Measurements from ENCODE around the gene SSR1.
"Not testable (repeated sequence)": the region's sequence is repeated elsewhere in the genome, so short reads cannot be mapped to it uniquely, and the experiment has no call there.

Gene SSR1

GRCh38 chr6:7312616-7313504 lies at the start of gene SSR1:
Gene SSR1, minus strand, starts transcription at chr6:7313199. Its CDS starts 79 bp downstream, at chr6:7313120.
- DNase-seq = peak; percentile 75

- not testable (repeated sequence) for DNase-seq
Observed at GRCh38 chr6:7351916-7352315, 38.9 kb upstream of the SSR1 start.

- DNase-seq = not testable (repeated sequence)
Observed at GRCh38 chr6:7350591-7350990, 37.6 kb upstream of the SSR1 start.

GRCh38 chr6:7347551-7347997 lies 34.6 kb upstream of the SSR1 start:
- not testable (repeated sequence) for DNase-seq

- DNase-seq = not testable (repeated sequence)
Observed at GRCh38 chr6:7344773-7345450, 31.9 kb upstream of the SSR1 start.

GRCh38 chr6:7343546-7344475 lies 30.8 kb upstream of the SSR1 start:
- no peak for DNase-seq

GRCh38 chr6:7341989-7342742 lies 29.2 kb upstream of the SSR1 start:
- no peak for DNase-seq

GRCh38 chr6:7341271-7341670 lies 28.3 kb upstream of the SSR1 start:
- DNase-seq = no peak

GRCh38 chr6:7339007-7339732 lies 26.2 kb upstream of the SSR1 start:
- DNase-seq = not testable (repeated sequence)

GRCh38 chr6:7338031-7338430 lies 25.0 kb upstream of the SSR1 start:
- DNase-seq = no peak

GRCh38 chr6:7335519-7335918 lies 22.5 kb upstream of the SSR1 start:
- DNase-seq = no peak

GRCh38 chr6:7334685-7335084 lies 21.7 kb upstream of the SSR1 start:
- DNase-seq = no peak

GRCh38 chr6:7332090-7332745 lies 19.2 kb upstream of the SSR1 start:
- DNase-seq = no peak

- no peak for DNase-seq
Observed at GRCh38 chr6:7331452-7331851, 18.5 kb upstream of the SSR1 start.

- no peak for DNase-seq
Observed at GRCh38 chr6:7328243-7328642, 15.2 kb upstream of the SSR1 start.

GRCh38 chr6:7325750-7326149 lies 12.8 kb upstream of the SSR1 start:
- DNase-seq = no peak

- DNase-seq = no peak
Observed at GRCh38 chr6:7324520-7324919, 11.5 kb upstream of the SSR1 start.

GRCh38 chr6:7323074-7323473 lies 10.1 kb upstream of the SSR1 start:
- no peak for DNase-seq

- DNase-seq = not testable (repeated sequence)
Observed at GRCh38 chr6:7321866-7322265, 8.9 kb upstream of the SSR1 start.

GRCh38 chr6:7319406-7319805 lies 6.4 kb upstream of the SSR1 start:
- not testable (repeated sequence) for DNase-seq

GRCh38 chr6:7317538-7317937 lies 4.5 kb upstream of the SSR1 start:
- no peak for DNase-seq
